Measurements from ENCODE around the gene FBLN1. TPM values are rescaled to one million over a fixed set of nuclear protein-coding genes. Genes with fewer than 3 reads are reported as not detected.

The FBLN1 gene
- total RNA-seq, 2 donors from 2014 or later: 125 to 144 TPM

GRCh38 chr22:45638834-45639746 is 136.4 kb downstream of the FBLN1 start:
- Histone ChIP-seq H3K4me3 (no peak overlapping the region), H3K4me1 (replicated peaks) (no peaks in the 10 kb centered on the region), H3K9me3 (no peaks in the 10 kb centered on the region), H3K27me3 (replicated peaks; ENCODE audit: insufficient read depth) (no peaks in the 10 kb centered on the region), H3K27ac (no peak overlapping the region), H3K36me3 (no peaks in the 10 kb centered on the region)
- DNase-seq (ENCODE audit: low spot score): no peak
- WGBS: 66% methylated on average over 18 of the region's 21 CpGs
- TF ChIP-seq POLR2A (IDR thresholded peaks at IDR 0.05) (no peak), CTCF (IDR thresholded peaks at IDR 0.05) (peak in 1 of 4 experiments; percentile 16), POLR2AphosphoS5 (IDR thresholded peaks at IDR 0.05) (no peak)
- intact Hi-C loops (cut with DNase I): no loop called here

GRCh38 chr22:45639747-45640102 is 137.0 kb downstream of the FBLN1 start:
- H3K27ac ChIP-seq: no peak overlapping the region
- no peak overlapping the region for H3K4me3 ChIP-seq
- no peak for DNase-seq (ENCODE audit: low spot score)
- intact Hi-C loops (cut with DNase I): no loop called here
- no peaks in the 10 kb centered on the region for H3K36me3 ChIP-seq
- no peaks in the 10 kb centered on the region for H3K27me3 ChIP-seq (replicated peaks; ENCODE audit: insufficient read depth)
- H3K9me3 ChIP-seq: no peaks in the 10 kb centered on the region
- no peaks in the 10 kb centered on the region for H3K4me1 ChIP-seq (replicated peaks)
- WGBS: 74% methylated on average over 7 of the region's 7 CpGs
- TF ChIP-seq POLR2A (IDR thresholded peaks at IDR 0.05) (no peak), POLR2AphosphoS5 (IDR thresholded peaks at IDR 0.05) (no peak), CTCF (IDR thresholded peaks at IDR 0.05) (no peak)

- Histone ChIP-seq H3K36me3 (no peaks in the 10 kb centered on the region), H3K4me1 (replicated peaks) (no peaks in the 10 kb centered on the region), H3K9me3 (no peaks in the 10 kb centered on the region), H3K27me3 (replicated peaks; ENCODE audit: insufficient read depth) (no peaks in the 10 kb centered on the region), H3K27ac (no peak overlapping the region), H3K4me3 (no peak overlapping the region)
- WGBS: 93% methylated on average over 6 of the region's 7 CpGs
- DNase-seq (ENCODE audit: low spot score): no peak
- TF ChIP-seq CTCF (IDR thresholded peaks at IDR 0.05) (no peak), POLR2A (IDR thresholded peaks at IDR 0.05) (no peak), POLR2AphosphoS5 (IDR thresholded peaks at IDR 0.05) (no peak)
- intact Hi-C loops (cut with DNase I): no loop called here
Observed at GRCh38 chr22:45640291-45640940, 137.7 kb downstream of the FBLN1 start.

- no peak for DNase-seq (ENCODE audit: low spot score)
- Histone ChIP-seq H3K36me3 (no peaks in the 10 kb centered on the region), H3K9me3 (no peaks in the 10 kb centered on the region), H3K4me1 (replicated peaks) (no peaks in the 10 kb centered on the region), H3K27ac (no peak overlapping the region), H3K4me3 (no peak overlapping the region), H3K27me3 (replicated peaks; ENCODE audit: insufficient read depth) (no peaks in the 10 kb centered on the region)
- WGBS: 94% methylated on average over 23 of the region's 24 CpGs
- intact Hi-C loops (cut with DNase I): no loop called here
- TF ChIP-seq POLR2AphosphoS5 (IDR thresholded peaks at IDR 0.05) (no peak), CTCF (IDR thresholded peaks at IDR 0.05) (no peak), POLR2A (IDR thresholded peaks at IDR 0.05) (no peak)
Observed at GRCh38 chr22:45640941-45641621, 138.4 kb downstream of the FBLN1 start.
